Chondrocyte (in vitro differentiated cells): ENCODE data around the gene PSME1. TPM values are rescaled to one million over a fixed set of nuclear protein-coding genes. Genes with fewer than 3 reads are reported as not detected.
A peak's percentile ranks its signal among the peaks of the same experiment; 100 is the strongest.

Source experiments
- DNase-seq: peaks from one replicate; pipeline ENCODE4 v3.0.0; 2021; ENCODE audit warnings: mixed read lengths, low spot score
- H3K27ac Mint-ChIP-seq: one replicate; pipeline ENCODE4 v1.8.0; 2021; ENCODE audit warnings: mild to moderate bottlenecking, moderate library complexity, mixed read lengths; ENCODE audit not compliant: unreplicated experiment
- H3K27me3 Mint-ChIP-seq: 2 replicates; pipeline ENCODE4 v1.8.0; 2021; ENCODE audit warnings: low read depth, mixed read lengths
- H3K36me3 Mint-ChIP-seq: 2 replicates; pipeline ENCODE4 v1.8.0; 2021; ENCODE audit warnings: low read depth, mixed read lengths
- H3K4me1 Mint-ChIP-seq: 2 replicates; pipeline ENCODE4 v1.8.0; 2021; ENCODE audit warnings: low read depth, mild to moderate bottlenecking, mixed read lengths
- H3K4me3 Mint-ChIP-seq: one replicate; pipeline ENCODE4 v1.8.0; 2021; ENCODE audit warnings: mild to moderate bottlenecking, moderate library complexity, mixed read lengths; ENCODE audit not compliant: unreplicated experiment
- H3K9me3 Mint-ChIP-seq: 2 replicates; pipeline ENCODE4 v1.8.0; 2021; ENCODE audit warnings: low read depth, mixed read lengths
- long read RNA-seq: library from polyadenylated mRNA; stranded (forward); transcript quantifications from one replicate; pipeline ENCODE4 v2.0.0, GENCODE V29; 2021
- total RNA-seq: library from RNA; stranded (reverse); gene quantifications from 3 replicates; pipeline ENCODE4 v1.2.1, GENCODE V29; 2021
- TF ChIP-seq, protein P1 (sequence below): fragments of 200-600 bp; sonication (generic); IDR thresholded peaks from 2 replicates; pipeline ENCODE4 v1.5.0; 2021; ENCODE audit warnings: antibody characterized with exemption, mild to moderate bottlenecking, moderate library complexity

PSME1 gene
- 59.2 to 76.1 TPM (median 64.9 TPM) in 3 replicates for total RNA-seq
- long read RNA-seq, transcript PSME1-201 (11 exons, 1,006 nt): major isoform, 29 of 169 reads
- long read RNA-seq, partial matches to known transcripts: 132 of 169 reads
- long read RNA-seq, other reads (novel, unspliced or antisense): 7 of 169 reads

DNA sequence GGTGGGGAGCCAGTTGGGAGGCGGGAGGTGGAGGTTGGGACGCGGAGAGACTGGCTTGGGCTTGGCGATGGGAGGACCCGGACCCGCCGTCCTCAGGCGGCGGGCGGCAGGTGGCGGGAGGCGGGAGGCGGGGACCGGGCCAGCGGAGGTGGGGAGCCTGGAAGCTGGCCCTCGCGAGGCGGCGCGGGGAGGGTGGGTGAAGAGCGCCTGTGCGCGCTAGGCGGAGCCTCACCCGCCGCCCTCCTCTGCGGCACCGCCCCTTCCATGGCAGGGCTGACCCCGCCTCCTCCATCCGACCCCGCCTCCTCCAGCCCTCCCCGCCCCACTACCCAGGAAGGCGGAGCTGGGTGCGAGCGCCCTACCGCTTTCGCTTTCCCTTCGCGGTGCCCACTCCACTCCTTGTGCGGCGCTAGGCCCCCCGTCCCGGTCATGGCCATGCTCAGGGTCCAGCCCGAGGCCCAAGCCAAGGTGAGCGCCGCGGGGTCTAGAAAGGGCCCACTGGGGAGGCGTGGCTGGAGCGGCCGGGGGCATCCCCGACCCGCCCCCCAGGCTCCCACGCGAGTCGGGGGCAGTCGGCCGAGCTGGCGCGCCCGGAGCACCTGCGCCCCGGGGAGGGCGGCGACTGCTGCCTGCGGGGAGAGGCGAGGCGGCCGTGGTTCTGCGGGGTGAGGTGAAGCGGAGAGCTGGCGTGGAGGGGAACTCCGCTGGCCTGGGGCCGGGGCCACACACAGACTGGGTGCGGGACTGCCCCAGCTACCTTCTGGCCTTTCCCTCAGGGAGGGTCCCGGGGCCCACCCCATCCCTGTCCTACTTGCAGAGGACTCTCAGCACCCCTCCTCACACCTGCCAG, at the start of gene PSME1:
Gene PSME1, plus strand, starts transcription at position 361 of the 850 bp plus-strand sequence. Its CDS starts 69 bp downstream, at position 430.
- TF ChIP-seq, protein P1, sequence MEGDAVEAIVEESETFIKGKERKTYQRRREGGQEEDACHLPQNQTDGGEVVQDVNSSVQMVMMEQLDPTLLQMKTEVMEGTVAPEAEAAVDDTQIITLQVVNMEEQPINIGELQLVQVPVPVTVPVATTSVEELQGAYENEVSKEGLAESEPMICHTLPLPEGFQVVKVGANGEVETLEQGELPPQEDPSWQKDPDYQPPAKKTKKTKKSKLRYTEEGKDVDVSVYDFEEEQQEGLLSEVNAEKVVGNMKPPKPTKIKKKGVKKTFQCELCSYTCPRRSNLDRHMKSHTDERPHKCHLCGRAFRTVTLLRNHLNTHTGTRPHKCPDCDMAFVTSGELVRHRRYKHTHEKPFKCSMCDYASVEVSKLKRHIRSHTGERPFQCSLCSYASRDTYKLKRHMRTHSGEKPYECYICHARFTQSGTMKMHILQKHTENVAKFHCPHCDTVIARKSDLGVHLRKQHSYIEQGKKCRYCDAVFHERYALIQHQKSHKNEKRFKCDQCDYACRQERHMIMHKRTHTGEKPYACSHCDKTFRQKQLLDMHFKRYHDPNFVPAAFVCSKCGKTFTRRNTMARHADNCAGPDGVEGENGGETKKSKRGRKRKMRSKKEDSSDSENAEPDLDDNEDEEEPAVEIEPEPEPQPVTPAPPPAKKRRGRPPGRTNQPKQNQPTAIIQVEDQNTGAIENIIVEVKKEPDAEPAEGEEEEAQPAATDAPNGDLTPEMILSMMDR: no peak
- Mint-ChIP-seq H3K9me3 (no peaks in the 10 kb centered on the region), H3K4me1 (peaks cover 42% of the 10 kb centered on the region), H3K36me3 (peaks cover 11% of the 10 kb centered on the region), H3K27me3 (no peaks in the 10 kb centered on the region), H3K4me3 (peak within 1 kb of the TSS; percentile 83), H3K27ac (peak within 1 kb of the TSS; percentile 74)
- peak; percentile 95 for DNase-seq

GRCh38 chr14:24087004-24087403, 49.0 kb upstream of the PSME1 start:
- TF ChIP-seq, protein P1: no peak
- Mint-ChIP-seq H3K36me3 (no peaks in the 10 kb centered on the region), H3K4me1 (peaks cover 2% of the 10 kb centered on the region), H3K4me3 (no peak overlapping the region), H3K27ac (no peak overlapping the region), H3K9me3 (no peaks in the 10 kb centered on the region), H3K27me3 (peaks cover 13% of the 10 kb centered on the region)
- no peak for DNase-seq

DNA sequence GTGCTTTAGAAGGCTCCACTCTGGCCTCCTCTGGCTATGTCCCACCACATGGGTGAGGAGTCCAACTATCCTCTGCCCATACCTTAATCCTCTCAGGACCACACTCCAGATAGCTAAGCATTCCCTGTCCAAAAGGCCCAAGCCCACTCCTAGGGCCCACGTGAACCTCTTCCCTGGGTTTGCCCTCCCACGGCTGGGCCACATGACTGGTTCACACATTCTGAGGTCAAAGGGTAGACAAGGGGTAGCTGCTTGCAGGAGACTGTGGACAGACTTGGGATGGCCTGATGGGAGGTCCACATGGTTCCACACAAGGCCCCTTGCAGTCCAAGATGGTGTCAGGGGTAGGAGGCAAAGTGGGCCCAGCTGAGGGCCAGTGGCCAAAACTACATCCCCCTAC, 47.9 kb upstream of the PSME1 start:
- Mint-ChIP-seq H3K9me3 (no peaks in the 10 kb centered on the region), H3K36me3 (no peaks in the 10 kb centered on the region), H3K4me3 (no peak overlapping the region), H3K27ac (no peak overlapping the region), H3K4me1 (peaks cover 10% of the 10 kb centered on the region), H3K27me3 (peaks cover 6% of the 10 kb centered on the region)
- TF ChIP-seq, protein P1: no peak
- no peak for DNase-seq

GRCh38 chr14:24089890-24090289, 46.1 kb upstream of the PSME1 start:
- DNase-seq: no peak
- H3K36me3 Mint-ChIP-seq: no peaks in the 10 kb centered on the region
- peaks cover 4% of the 10 kb centered on the region for H3K27me3 Mint-ChIP-seq
- no peaks in the 10 kb centered on the region for H3K9me3 Mint-ChIP-seq
- H3K27ac Mint-ChIP-seq: no peak overlapping the region
- TF ChIP-seq, protein P1: no peak
- peaks cover 17% of the 10 kb centered on the region for H3K4me1 Mint-ChIP-seq
- no peak overlapping the region for H3K4me3 Mint-ChIP-seq

DNA sequence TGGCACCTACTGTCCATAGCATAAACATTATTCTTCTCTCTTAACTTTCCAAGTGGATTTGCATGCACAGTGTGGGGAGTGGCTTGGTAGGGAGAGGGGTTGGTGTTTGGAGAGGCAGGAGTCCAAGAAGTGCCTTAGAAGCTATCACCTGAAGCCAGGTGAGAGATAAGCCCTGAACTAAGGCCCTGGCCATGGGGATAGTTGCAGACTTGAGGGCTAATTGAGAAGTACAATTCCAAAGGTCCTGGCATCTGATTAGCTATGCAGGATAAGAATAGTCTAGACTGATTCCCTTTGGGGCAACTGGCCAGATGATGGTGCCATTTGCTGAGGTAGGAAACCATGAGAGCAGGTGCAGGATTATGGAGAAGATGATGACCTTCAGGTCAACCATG, 43.9 kb upstream of the PSME1 start:
- Mint-ChIP-seq H3K27me3 (peaks cover under 1% of the 10 kb centered on the region), H3K9me3 (no peaks in the 10 kb centered on the region), H3K36me3 (peaks cover 10% of the 10 kb centered on the region), H3K27ac (no peak overlapping the region), H3K4me3 (no peak overlapping the region), H3K4me1 (peaks cover 35% of the 10 kb centered on the region)
- DNase-seq: no peak
- TF ChIP-seq, protein P1: no peak
